Left ventricle myocardium inferior (tissue), 1 donor: Measurements from ENCODE around the gene NDUFV2. TPM values are rescaled to one million over a fixed set of nuclear protein-coding genes. Genes with fewer than 3 reads are reported as not detected.
"Not testable (repeated sequence)": the region's sequence is repeated elsewhere in the genome, so short reads cannot be mapped to it uniquely, and the experiment has no call there.

Experiments
- DNase-seq: peaks from one replicate; pipeline ENCODE4 v3.0.0-alpha.2; 2020
- H3K27ac ChIP-seq: fragments of 200-600 bp; replicated peaks from 2 replicates; pipeline ENCODE4 v1.8.0; 2021
- H3K27me3 ChIP-seq: fragments of 200-600 bp; 2 replicates; pipeline ENCODE4 v1.8.0; 2021; ENCODE audit warnings: low read depth
- H3K36me3 ChIP-seq: fragments of 200-600 bp; 2 replicates; pipeline ENCODE4 v1.8.0; 2021
- H3K4me1 ChIP-seq: fragments of 200-600 bp; 2 replicates; pipeline ENCODE4 v1.8.0; 2021
- H3K4me3 ChIP-seq: fragments of 200-600 bp; 2 replicates; pipeline ENCODE4 v1.8.0; 2021; ENCODE audit warnings: mild to moderate bottlenecking, moderate library complexity
- H3K9me3 ChIP-seq: fragments of 200-600 bp; replicated peaks from 2 replicates; pipeline ENCODE4 v1.8.0; 2021
- CTCF ChIP-seq: fragments of 200-600 bp; IDR thresholded peaks from 2 replicates; pipeline ENCODE4 v1.8.0; 2021; ENCODE audit warnings: antibody characterized with exemption, mild to moderate bottlenecking, borderline replicate concordance
- intact Hi-C: fragments of 100-400 bp; cut with micrococcal nuclease; formaldehyde crosslinking; loops from one replicate; pipeline ENCODE4 v1.11.0; 2022
- total RNA-seq: library from RNA; stranded (reverse); fragmentation: NEBNext Ultra II Directional; extraction: Animal tissue kit (Norgen Biotek cat#: 25700); gene quantifications from one replicate; pipeline ENCODE4 v1.2.1, GENCODE V29; 2021
- donor health status: DM: no; HTN: yes; CAD: no; lungs with severe emphysema.

NDUFV2 gene
- total RNA-seq, 1 donor from 2014 or later, result 455 TPM

- no peaks in the 10 kb centered on the region for H3K27me3 ChIP-seq
- no peaks in the 10 kb centered on the region for H3K9me3 ChIP-seq
- intact Hi-C loops, result no loop called here
- no peaks in the 10 kb centered on the region for H3K36me3 ChIP-seq
- no peak overlapping the region for H3K4me3 ChIP-seq
- DNase-seq, result no peak
- no peak overlapping the region for H3K27ac ChIP-seq
- TF ChIP-seq CTCF, result no peak
- no peaks in the 10 kb centered on the region for H3K4me1 ChIP-seq
Measured at GRCh38 chr18:9082711-9083510, 19.6 kb upstream of the NDUFV2 start.

GRCh38 chr18:9086015-9086414 lies 16.5 kb upstream of the NDUFV2 start:
- Histone ChIP-seq H3K9me3 (no peaks in the 10 kb centered on the region), H3K4me3 (no peak overlapping the region), H3K36me3 (no peaks in the 10 kb centered on the region), H3K4me1 (no peaks in the 10 kb centered on the region), H3K27ac (no peak overlapping the region), H3K27me3 (no peaks in the 10 kb centered on the region)
- no peak for TF ChIP-seq CTCF
- DNase-seq, result no peak
- intact Hi-C loops, result no loop called here

- no peak for TF ChIP-seq CTCF
- no peak for DNase-seq
- Histone ChIP-seq H3K27me3 (no peaks in the 10 kb centered on the region), H3K4me1 (no peaks in the 10 kb centered on the region), H3K9me3 (no peaks in the 10 kb centered on the region), H3K36me3 (no peaks in the 10 kb centered on the region), H3K27ac (no peak overlapping the region), H3K4me3 (no peak overlapping the region)
- intact Hi-C loops, result no loop called here
Measured at GRCh38 chr18:9086624-9087023, 15.9 kb upstream of the NDUFV2 start.

GRCh38 chr18:9087144-9087543 lies 15.4 kb upstream of the NDUFV2 start:
- no peak for TF ChIP-seq CTCF
- Histone ChIP-seq H3K36me3 (no peaks in the 10 kb centered on the region), H3K4me3 (no peak overlapping the region), H3K9me3 (no peaks in the 10 kb centered on the region), H3K27ac (no peak overlapping the region), H3K4me1 (no peaks in the 10 kb centered on the region), H3K27me3 (no peaks in the 10 kb centered on the region)
- intact Hi-C loops, result no loop called here
- no peak for DNase-seq

- H3K9me3 ChIP-seq, result no peaks in the 10 kb centered on the region
- no peak overlapping the region for H3K27ac ChIP-seq
- intact Hi-C loops, result no loop called here
- H3K27me3 ChIP-seq, result no peaks in the 10 kb centered on the region
- TF ChIP-seq CTCF, result no peak
- no peak for DNase-seq
- peaks cover 5% of the 10 kb centered on the region for H3K4me1 ChIP-seq
- H3K4me3 ChIP-seq, result no peak overlapping the region
- no peaks in the 10 kb centered on the region for H3K36me3 ChIP-seq
Measured at GRCh38 chr18:9088252-9088651, 14.2 kb upstream of the NDUFV2 start.

GRCh38 chr18:9088727-9089126 lies 13.8 kb upstream of the NDUFV2 start:
- not testable (repeated sequence) for DNase-seq

More at GRCh38 chr18:9088727-9089126, 13.8 kb upstream of the NDUFV2 start:
- H3K27me3 ChIP-seq, H3K4me1 ChIP-seq, H3K27ac ChIP-seq, H3K9me3 ChIP-seq, H3K4me3 ChIP-seq, intact Hi-C loops, H3K36me3 ChIP-seq: not testable (repeated sequence)
